Body of pancreas (tissue), 4 donors: Measurements from ENCODE around the gene ZRANB3. TPM values are rescaled to one million over a fixed set of nuclear protein-coding genes. Genes with fewer than 3 reads are reported as not detected.

ENCODE experiments used
- ATAC-seq: fragments of 150-250 bp; one replicate; pipeline ENCODE4 v1.9.1; 2016
- DNase-seq, 4 donors: peaks; one replicate each; pipeline ENCODE4 v3.0.0-alpha.2; 2019
- H3K27ac ChIP-seq, 4 donors: fragments of 200-600 bp; sonication (generic); 1 replicate in 3 of 4; 2 replicates in 1 of 4; pipeline versions ENCODE4 v1.5.1 to v1.6.1; 2016 to 2019; ENCODE audit warnings: mild to moderate bottlenecking in 1 of 4, mixed read lengths in 1 of 4, moderate library complexity in 1 of 4
- H3K27me3 ChIP-seq, 2 donors: fragments of 200-600 bp; sonication (generic); one replicate each; pipeline ENCODE4 v1.6.0; 2016; ENCODE audit warnings: mild to moderate bottlenecking in 1 of 2
- H3K36me3 ChIP-seq, 2 donors: fragments of 200-600 bp; sonication (generic); replicated peaks in 1 of 2; 2 replicates each; pipeline ENCODE4 v1.5.1; 2016; ENCODE audit warnings: low read depth in 2 of 2; ENCODE audit not compliant: insufficient read depth in 1 of 2
- H3K4me1 ChIP-seq: fragments of 200-600 bp; sonication (generic); one replicate; pipeline ENCODE4 v1.6.0; 2016
- H3K4me3 ChIP-seq, 2 donors: fragments of 200-600 bp; sonication (generic); 1 replicate in 1 of 2; 2 replicates in 1 of 2; pipeline ENCODE4 v1.5.1; 2016 to 2019
- H3K9me3 ChIP-seq, 3 donors: fragments of 200-600 bp; sonication (generic); 1 replicate in 2 of 3; 2 replicates in 1 of 3; pipeline ENCODE4 v1.5.1; 2016
- CTCF ChIP-seq, 7 experiments: fragments of 450-650 bp in 4 of 7; fragments of 200-600 bp in 3 of 7; sonication (generic) in 3 of 7; IDR thresholded peaks; one replicate each; pipeline ENCODE4 v1.5.1; 2016 to 2019; ENCODE audit warnings: antibody characterized with exemption in 7 of 7
- POLR2A ChIP-seq, 3 donors: fragments of 450-650 bp; IDR thresholded peaks; one replicate each; pipeline ENCODE4 v1.6.1; 2016; ENCODE audit warnings: antibody characterized with exemption in 3 of 3, mild to moderate bottlenecking in 2 of 3
- WGBS, 2 donors: methylation state at CpG; one replicate each; pipeline ENCODE4 v1.1.5; 2017; 5-methylcytosine and 5-hydroxymethylcytosine counted together
- intact Hi-C: fragments of 100-400 bp; cut with DNase I; formaldehyde crosslinking; loops from one replicate; pipeline ENCODE4 v1.15.1; 2023
- total RNA-seq, 2 donors: library from RNA; depleted of rRNA; stranded (reverse); fragments of >200 nt; gene quantifications; one replicate each; pipeline ENCODE4 v1.1.0, GENCODE V29; 2016

ZRANB3 gene
- total RNA-seq, 2 donors from 2014 or later: 3.4 to 10.2 TPM

- TF ChIP-seq POLR2A (IDR thresholded peaks at IDR 0.05) (no peak), CTCF (IDR thresholded peaks at IDR 0.05) (no peak)
- no peak for DNase-seq
- no peak for ATAC-seq
- intact Hi-C loops: no loop called here
- Histone ChIP-seq H3K9me3 (no peaks in the 10 kb centered on the region), H3K4me1 (no peaks in the 10 kb centered on the region), H3K4me3 (no peak overlapping the region), H3K36me3 (peaks cover 0 to 8% of the 10 kb centered on the region in 2 donors), H3K27ac (no peak overlapping the region), H3K27me3 (no peaks in the 10 kb centered on the region)
- WGBS, 2 donors: 81 to 82% methylated on average over 9 of the region's 9 CpGs
Observed at GRCh38 chr2:135174049-135174809, 356.8 kb downstream of the ZRANB3 start.

GRCh38 chr2:135169900-135170753 is 360.9 kb downstream of the ZRANB3 start:
- WGBS, 2 donors: 94 to 95% methylated on average over 11 of the region's 11 CpGs
- Histone ChIP-seq H3K4me1 (no peaks in the 10 kb centered on the region), H3K4me3 (no peak overlapping the region), H3K36me3 (peaks cover 9 to 11% of the 10 kb centered on the region in 2 donors), H3K9me3 (no peaks in the 10 kb centered on the region), H3K27ac (no peak overlapping the region), H3K27me3 (no peaks in the 10 kb centered on the region)
- no peak for DNase-seq
- intact Hi-C loops: no loop called here
- no peak for ATAC-seq
- TF ChIP-seq CTCF (IDR thresholded peaks at IDR 0.05) (no peak), POLR2A (IDR thresholded peaks at IDR 0.05) (no peak)

DNA sequence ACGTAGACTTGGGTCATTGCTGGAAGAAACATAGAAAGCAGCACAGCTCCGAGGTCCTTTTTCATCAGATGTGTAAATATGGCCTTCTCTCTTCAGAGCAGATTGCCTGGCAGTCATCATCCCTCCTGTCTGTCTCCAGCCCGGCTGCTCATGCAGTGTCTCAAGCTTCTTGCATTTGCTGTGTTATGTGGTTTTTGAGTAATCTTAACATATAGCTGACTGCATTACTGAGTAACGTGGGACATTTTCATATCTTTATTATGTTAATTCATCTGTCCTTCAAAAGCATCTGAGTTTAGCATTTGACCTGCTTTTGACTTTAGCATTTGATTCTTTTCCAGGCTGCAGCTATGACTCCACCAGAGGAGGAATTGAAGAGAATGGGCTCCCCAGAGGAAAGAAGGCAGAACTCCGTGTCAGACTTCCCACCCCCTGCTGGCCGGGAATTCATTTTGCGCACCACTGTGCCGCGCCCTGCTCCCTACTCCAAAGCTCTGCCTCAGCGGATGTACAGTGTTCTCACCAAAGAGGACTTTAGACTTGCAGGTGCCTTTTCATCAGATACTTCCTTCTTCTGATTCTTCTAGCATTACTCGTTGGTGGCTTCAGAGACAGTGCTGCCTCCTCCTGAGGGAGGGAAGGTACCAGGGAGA is 362.7 kb downstream of the ZRANB3 start:
- intact Hi-C loops: no loop called here
- H3K36me3 ChIP-seq: peaks cover 9 to 11% of the 10 kb centered on the region in 2 donors
- ATAC-seq: no peak
- H3K4me1 ChIP-seq: peaks cover under 1% of the 10 kb centered on the region
- H3K9me3 ChIP-seq: no peaks in the 10 kb centered on the region
- no peak overlapping the region for H3K27ac ChIP-seq
- no peak for DNase-seq
- H3K4me3 ChIP-seq: no peak overlapping the region
- TF ChIP-seq POLR2A (IDR thresholded peaks at IDR 0.05) (no peak), CTCF (IDR thresholded peaks at IDR 0.05) (no peak)
- WGBS, 2 donors: 88 to 98% methylated on average over 11 of the region's 11 CpGs
- H3K27me3 ChIP-seq: no peaks in the 10 kb centered on the region

GRCh38 chr2:135167273-135167672 is 363.7 kb downstream of the ZRANB3 start:
- no peaks in the 10 kb centered on the region for H3K27me3 ChIP-seq
- no peak for ATAC-seq
- WGBS, 2 donors: 88 to 98% methylated on average over 1 of the region's 1 CpG
- H3K9me3 ChIP-seq: no peaks in the 10 kb centered on the region
- peaks cover 9 to 11% of the 10 kb centered on the region in 2 donors for H3K36me3 ChIP-seq
- H3K4me3 ChIP-seq: no peak overlapping the region
- TF ChIP-seq CTCF (IDR thresholded peaks at IDR 0.05) (no peak), POLR2A (IDR thresholded peaks at IDR 0.05) (no peak)
- H3K27ac ChIP-seq: no peak overlapping the region
- no peak for DNase-seq
- intact Hi-C loops: no loop called here
- peaks cover 11% of the 10 kb centered on the region for H3K4me1 ChIP-seq
